Measurements from ENCODE around the gene METRN.

Gene METRN

DNA sequence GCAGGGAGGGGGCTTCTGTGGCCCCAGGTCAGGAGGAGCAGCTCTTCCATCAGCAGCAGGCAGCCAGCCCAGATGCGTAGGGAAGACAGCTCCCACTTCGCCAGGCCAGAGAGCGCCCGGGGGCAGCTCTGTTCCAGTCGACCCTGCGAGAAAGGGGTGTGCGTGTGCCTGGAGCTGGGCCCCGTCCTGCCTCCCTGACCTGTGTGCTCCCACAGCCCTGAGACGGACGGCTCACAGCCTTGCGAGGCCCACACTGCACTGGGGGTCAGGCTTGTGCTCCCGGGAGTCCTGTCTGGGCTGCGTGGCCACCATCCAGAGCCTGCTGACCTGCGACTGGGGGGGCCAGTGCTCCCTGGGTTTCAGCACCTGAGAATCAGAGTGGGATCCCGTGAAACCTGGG, 45.1 kb downstream of the METRN start:
- ChIA-PET POLR2A (interaction anchor here (0.6 to 2.0 kb wide), 3 partner anchors 10 to 39 kb away, joined by 3 to 5 read pairs (median 4); partner anchors contain the start of gene ANTKMT), CTCF (no interaction called here)
- no peak for DNase-seq (ENCODE audit: extremely low spot score)
- TF ChIP-seq BHLHE40 (IDR thresholded peaks at IDR 0.05; ENCODE audit: borderline replicate concordance) (no peak), NFRKB (IDR thresholded peaks at IDR 0.05) (no peak), SP1 (IDR thresholded peaks at IDR 0.05) (no peak), ELF4 (IDR thresholded peaks at IDR 0.05) (no peak), HDGF (IDR thresholded peaks at IDR 0.05; ENCODE audit: borderline replicate concordance) (no peak), SUZ12 (IDR thresholded peaks at IDR 0.05) (no peak), ZNF384 (IDR thresholded peaks at IDR 0.05) (no peak), FOXK2 (IDR thresholded peaks at IDR 0.05) (no peak), LEF1 (IDR thresholded peaks at IDR 0.05; ENCODE audit: borderline replicate concordance) (no peak), ARNT (IDR thresholded peaks at IDR 0.05) (no peak), FOXM1 (IDR thresholded peaks at IDR 0.05; ENCODE audit: borderline replicate concordance) (no peak)

GRCh38 chr16:760545-761343, 45.8 kb downstream of the METRN start, which contains the start of gene MSLN:
Gene MSLN, plus strand, starts transcription at chr16:760734. Its CDS starts 1,947 bp downstream, at chr16:762681.
- POLR2A ChIA-PET: interaction anchor here (1.3 to 2.0 kb wide), 3 partner anchors 11 to 39 kb away, joined by 4 to 5 read pairs (median 4); partner anchors contain the start of genes ANTKMT and CIAO3
- CTCF ChIA-PET: no interaction called here
- DNase-seq (ENCODE audit: extremely low spot score): no peak
- no peak for TF ChIP-seq BHLHE40 (IDR thresholded peaks at IDR 0.05; ENCODE audit: borderline replicate concordance)
- TF ChIP-seq TARDBP (IDR thresholded peaks at IDR 0.05): no peak
- TF ChIP-seq LEF1 (IDR thresholded peaks at IDR 0.05; ENCODE audit: borderline replicate concordance): no peak
- no peak for TF ChIP-seq SUZ12 (IDR thresholded peaks at IDR 0.05)
- no peak for TF ChIP-seq ZNF384 (IDR thresholded peaks at IDR 0.05)
- no peak for TF ChIP-seq CTBP1 (IDR thresholded peaks at IDR 0.05; ENCODE audit: borderline replicate concordance)
- no peak for TF ChIP-seq SP1 (IDR thresholded peaks at IDR 0.05)
- no peak for TF ChIP-seq HDGF (IDR thresholded peaks at IDR 0.05; ENCODE audit: borderline replicate concordance)
- no peak for TF ChIP-seq ELF4 (IDR thresholded peaks at IDR 0.05)
- TF ChIP-seq L3MBTL2 (conservative IDR thresholded peaks at IDR 0.05): no peak

DNA sequence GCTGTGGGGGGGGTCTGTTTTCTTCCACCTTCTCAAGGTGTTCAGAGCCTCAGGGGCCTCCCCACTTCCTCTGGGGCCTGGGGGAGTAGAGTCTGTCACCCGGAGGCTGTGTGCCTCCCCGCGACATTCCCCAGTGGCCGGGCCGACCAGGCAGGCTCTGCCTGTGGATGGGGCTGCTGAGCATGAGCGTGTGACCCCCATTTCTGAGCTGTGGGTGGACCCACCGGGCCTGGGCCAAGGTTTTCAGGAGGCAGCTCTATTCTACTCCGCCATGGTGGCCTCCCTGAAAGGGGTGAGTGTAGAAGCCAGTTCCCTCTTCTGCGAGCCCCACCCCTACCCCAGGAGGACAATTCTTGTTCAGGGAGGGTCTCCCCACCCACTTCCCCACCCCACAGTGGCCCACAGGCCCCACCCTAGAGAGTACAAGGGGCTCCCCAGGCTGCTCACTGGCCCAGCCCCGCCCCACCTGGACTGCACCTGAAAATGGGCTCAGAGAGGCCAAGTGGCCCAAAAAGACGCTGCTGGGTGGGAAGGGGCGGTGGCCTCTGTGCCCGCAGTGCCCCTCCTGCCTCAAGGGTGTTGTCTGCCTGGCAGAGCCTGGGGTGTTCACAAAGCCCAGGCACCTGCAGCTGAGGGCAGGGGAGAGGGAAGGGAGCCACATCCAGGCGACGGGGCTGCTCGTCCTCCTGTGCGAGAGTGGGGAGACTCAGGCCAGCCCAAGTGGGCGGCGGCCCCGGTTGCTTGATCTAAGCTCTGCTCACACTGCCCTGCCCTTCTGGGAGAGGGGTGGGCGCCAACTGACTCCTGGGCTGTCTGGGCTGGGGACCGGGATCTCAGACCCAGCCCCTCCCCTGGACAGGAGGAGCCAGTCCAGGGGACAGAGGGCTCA, 47.0 kb downstream of the METRN start:
- ChIA-PET POLR2A (interaction anchor here (1.3 kb wide), 1 partner anchor 21 kb away, joined by 4 read pairs; the partner anchor contains the start of gene CIAO3), CTCF (no interaction called here)
- no peak for TF ChIP-seq PKNOX1 (IDR thresholded peaks at IDR 0.05)
- TF ChIP-seq FOXK2 (IDR thresholded peaks at IDR 0.05): no peak
- no peak for TF ChIP-seq TARDBP (IDR thresholded peaks at IDR 0.05)
- TF ChIP-seq BHLHE40 (IDR thresholded peaks at IDR 0.05; ENCODE audit: borderline replicate concordance): no peak
- TF ChIP-seq HDGF (IDR thresholded peaks at IDR 0.05; ENCODE audit: borderline replicate concordance): no peak
- TF ChIP-seq L3MBTL2 (conservative IDR thresholded peaks at IDR 0.05): no peak
- no peak for TF ChIP-seq ELF4 (IDR thresholded peaks at IDR 0.05)
- TF ChIP-seq CTBP1 (IDR thresholded peaks at IDR 0.05; ENCODE audit: borderline replicate concordance): no peak
- no peak for TF ChIP-seq ZNF384 (IDR thresholded peaks at IDR 0.05)
- TF ChIP-seq SP1 (IDR thresholded peaks at IDR 0.05): no peak
- no peak for TF ChIP-seq SUZ12 (IDR thresholded peaks at IDR 0.05)
- TF ChIP-seq NFRKB (IDR thresholded peaks at IDR 0.05): no peak
- TF ChIP-seq LEF1 (IDR thresholded peaks at IDR 0.05; ENCODE audit: borderline replicate concordance): no peak
- TF ChIP-seq FOXA1 (IDR thresholded peaks at IDR 0.05): no peak
- no peak for TF ChIP-seq FOXM1 (IDR thresholded peaks at IDR 0.05; ENCODE audit: borderline replicate concordance)
- no peak for TF ChIP-seq ARNT (IDR thresholded peaks at IDR 0.05)
- DNase-seq (ENCODE audit: extremely low spot score): no peak

DNA sequence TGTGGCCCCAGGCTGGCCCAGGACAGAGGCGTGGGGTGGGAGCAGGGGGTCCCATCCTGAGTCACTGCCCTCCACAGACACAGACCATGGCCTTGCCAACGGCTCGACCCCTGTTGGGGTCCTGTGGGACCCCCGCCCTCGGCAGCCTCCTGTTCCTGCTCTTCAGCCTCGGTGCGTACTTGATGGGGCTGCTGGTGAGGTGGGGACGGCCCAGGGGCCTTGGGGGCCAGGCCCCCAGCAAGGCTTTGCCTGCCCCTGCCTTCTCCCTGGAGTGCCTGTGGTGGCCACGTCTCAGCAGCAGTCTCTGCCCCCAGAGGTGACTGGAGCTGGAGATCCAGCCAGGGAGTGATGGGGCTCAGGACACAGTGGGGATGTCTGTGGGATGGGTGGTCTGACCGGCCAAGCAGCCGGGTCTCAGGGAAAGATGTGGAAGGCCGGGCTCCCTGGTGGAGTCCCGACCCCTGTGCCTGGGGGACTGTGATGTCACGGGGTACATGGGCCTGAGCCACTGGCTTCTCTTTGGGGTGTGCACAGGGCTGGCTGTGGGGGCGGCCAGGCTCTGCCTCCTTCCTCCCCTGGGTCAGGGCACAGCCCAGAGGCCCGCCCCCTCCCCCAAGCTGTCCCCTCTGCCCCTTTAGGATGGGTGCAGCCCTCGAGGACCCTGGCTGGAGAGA, 47.8 kb downstream of the METRN start:
- no peak for TF ChIP-seq FOXM1 (IDR thresholded peaks at IDR 0.05; ENCODE audit: borderline replicate concordance)
- no peak for TF ChIP-seq L3MBTL2 (conservative IDR thresholded peaks at IDR 0.05)
- no peak for TF ChIP-seq CTBP1 (IDR thresholded peaks at IDR 0.05; ENCODE audit: borderline replicate concordance)
- no peak for TF ChIP-seq ARNT (IDR thresholded peaks at IDR 0.05)
- no peak for TF ChIP-seq TARDBP (IDR thresholded peaks at IDR 0.05)
- TF ChIP-seq ZNF384 (IDR thresholded peaks at IDR 0.05): no peak
- no peak for TF ChIP-seq NFRKB (IDR thresholded peaks at IDR 0.05)
- no peak for TF ChIP-seq SUZ12 (IDR thresholded peaks at IDR 0.05)
- TF ChIP-seq BHLHE40 (IDR thresholded peaks at IDR 0.05; ENCODE audit: borderline replicate concordance): no peak
- no peak for TF ChIP-seq FOXK2 (IDR thresholded peaks at IDR 0.05)
- no peak for TF ChIP-seq FOXA1 (IDR thresholded peaks at IDR 0.05)
- TF ChIP-seq ELF4 (IDR thresholded peaks at IDR 0.05): no peak
- TF ChIP-seq SP1 (IDR thresholded peaks at IDR 0.05): no peak
- TF ChIP-seq HDGF (IDR thresholded peaks at IDR 0.05; ENCODE audit: borderline replicate concordance): no peak
- POLR2A ChIA-PET: no interaction called here
- CTCF ChIA-PET: no interaction called here
- no peak for DNase-seq (ENCODE audit: extremely low spot score)

- TF ChIP-seq HDGF (IDR thresholded peaks at IDR 0.05; ENCODE audit: borderline replicate concordance) (no peak), FOXM1 (IDR thresholded peaks at IDR 0.05; ENCODE audit: borderline replicate concordance) (no peak), BHLHE40 (IDR thresholded peaks at IDR 0.05; ENCODE audit: borderline replicate concordance) (no peak), CTBP1 (IDR thresholded peaks at IDR 0.05; ENCODE audit: borderline replicate concordance) (no peak), SP1 (IDR thresholded peaks at IDR 0.05) (no peak), L3MBTL2 (conservative IDR thresholded peaks at IDR 0.05) (no peak), PKNOX1 (IDR thresholded peaks at IDR 0.05) (no peak), NFRKB (IDR thresholded peaks at IDR 0.05) (no peak), SUZ12 (IDR thresholded peaks at IDR 0.05) (no peak), ARNT (IDR thresholded peaks at IDR 0.05) (no peak), ZNF384 (IDR thresholded peaks at IDR 0.05) (no peak), LEF1 (IDR thresholded peaks at IDR 0.05; ENCODE audit: borderline replicate concordance) (no peak), FOXA1 (IDR thresholded peaks at IDR 0.05) (no peak), ELF4 (IDR thresholded peaks at IDR 0.05) (no peak), TARDBP (IDR thresholded peaks at IDR 0.05) (no peak), FOXK2 (IDR thresholded peaks at IDR 0.05) (no peak)
- POLR2A ChIA-PET: no interaction called here
- CTCF ChIA-PET: interaction anchor here (0.7 kb wide), 1 partner anchor 51 kb away, joined by 3 read pairs; no protein-coding TSS in a partner anchor
- DNase-seq (ENCODE audit: extremely low spot score): no peak
Observed at GRCh38 chr16:763369-764183, 48.7 kb downstream of the METRN start.

All from HEK293T (cell line).